IMR-90 (cell line): ENCODE data around the gene EFCAB9. TPM values are rescaled to one million over a fixed set of nuclear protein-coding genes. Genes with fewer than 3 reads are reported as not detected.

Experiments
- ATAC-seq: fragments of 200-7000 bp; cut with Tn5 transposase; 2 replicates; pipeline ENCODE4 v1.9.1; 2020; ENCODE audit warnings: low read depth, mild to moderate bottlenecking, moderate library complexity
- BruUV-seq: library from RNA; stranded (reverse); fragments of 400-500 nt; replicated peaks from 2 replicates; lab custom pipeline; 2021; lab: Mats Ljungman, UMichigan
- CTCF ChIA-PET: fragments of 300-600 bp; formaldehyde crosslinking; extraction: SDS; loops from one replicate; lab custom pipeline; 2021; ENCODE audit warnings: antibody characterized with exemption; lab: Yijun Ruan, JAX
- POLR2A ChIA-PET: fragments of 300-600 bp; sonication (Branson Sonifier 250); formaldehyde crosslinking; loops from one replicate; lab custom pipeline; 2022; ENCODE audit warnings: antibody characterized with exemption; ENCODE audit not compliant: unreplicated experiment; lab: Charles Lee
- DNase-seq: peaks from one replicate; pipeline ENCODE4 v3.0.0; 2013
- H2AFZ ChIP-seq: replicated peaks from 2 replicates; pipeline ENCODE3; 2013; ENCODE audit warnings: low read length, mild to moderate bottlenecking; ENCODE audit not compliant: poor library complexity
- H2AK5ac ChIP-seq: 2 replicates; pipeline ENCODE4 v1.6.1; 2013; ENCODE audit warnings: low read depth, low read length, inconsistent platforms
- H2AK9ac ChIP-seq: replicated peaks from 2 replicates; pipeline ENCODE3; 2013; ENCODE audit warnings: mild to moderate bottlenecking, low read depth, low read length, moderate library complexity; ENCODE audit not compliant: poor library complexity
- H2BK120ac ChIP-seq: 2 replicates; pipeline ENCODE4 v1.6.1; 2013; ENCODE audit warnings: low read depth, low read length, inconsistent platforms
- H2BK15ac ChIP-seq: 3 replicates; pipeline ENCODE4 v1.6.1; 2013; ENCODE audit warnings: low read depth, low read length, inconsistent platforms
- H2BK20ac ChIP-seq: 2 replicates; pipeline ENCODE4 v1.6.1; 2013; ENCODE audit warnings: low read depth, mild to moderate bottlenecking, inconsistent platforms, low read length, moderate library complexity
- H2BK5ac ChIP-seq: 2 replicates; pipeline ENCODE4 v1.6.1; 2013; ENCODE audit warnings: mild to moderate bottlenecking, low read depth, low read length, inconsistent platforms; ENCODE audit not compliant: poor library complexity, severe bottlenecking
- H3K14ac ChIP-seq: replicated peaks from 2 replicates; pipeline ENCODE4 v1.6.1; 2013; ENCODE audit warnings: low read depth, low read length, inconsistent platforms
- H3K18ac ChIP-seq: 2 replicates; pipeline ENCODE4 v1.6.1; 2013; ENCODE audit warnings: low read depth, low read length, control low read depth
- H3K23ac ChIP-seq: 2 replicates; pipeline ENCODE4 v1.6.1; 2013; ENCODE audit warnings: low read depth, low read length, inconsistent platforms
- H3K27ac ChIP-seq: 2 replicates; pipeline ENCODE4 v1.5.1; 2013; ENCODE audit warnings: mild to moderate bottlenecking, control low read depth, low read length; ENCODE audit not compliant: insufficient read depth
- H3K27me3 ChIP-seq: 2 replicates; pipeline ENCODE4 v1.6.1; 2013; ENCODE audit warnings: low read length; ENCODE audit not compliant: control insufficient read depth, insufficient read depth
- H3K36me3 ChIP-seq: 2 replicates; pipeline ENCODE4 v1.6.1; 2013; ENCODE audit warnings: low read length, mixed read lengths; ENCODE audit not compliant: control insufficient read depth, insufficient read depth
- H3K4ac ChIP-seq: 2 replicates; pipeline ENCODE4 v1.6.1; 2013; ENCODE audit warnings: low read depth, low read length, inconsistent platforms
- H3K4me1 ChIP-seq: 2 replicates; pipeline ENCODE4 v1.6.1; 2013; ENCODE audit warnings: low read length, mixed read lengths; ENCODE audit not compliant: control insufficient read depth, insufficient read depth
- H3K4me2 ChIP-seq: 2 replicates; pipeline ENCODE4 v1.6.1; 2013; ENCODE audit warnings: low read depth, mild to moderate bottlenecking, control low read depth, low read length, moderate library complexity
- H3K4me3 ChIP-seq: 2 replicates; pipeline ENCODE4 v1.5.1; 2013; ENCODE audit warnings: low read depth, mild to moderate bottlenecking, control low read depth, low read length, moderate library complexity; ENCODE audit not compliant: insufficient read depth
- H3K56ac ChIP-seq: 2 replicates; pipeline ENCODE4 v1.6.1; 2013; ENCODE audit warnings: low read length, inconsistent platforms; ENCODE audit not compliant: insufficient read depth; ENCODE audit errors: extremely low read depth
- H3K79me1 ChIP-seq, 2 experiments: 2 replicates each; pipeline ENCODE4 v1.6.1; 2013; ENCODE audit warnings: low read length in 2 of 2, inconsistent platforms in 1 of 2, low read depth in 1 of 2
- H3K9ac ChIP-seq: 2 replicates; pipeline ENCODE4 v1.6.1; 2013; ENCODE audit warnings: low read depth, low read length, control low read depth
- H3K9me1 ChIP-seq: 2 replicates; pipeline ENCODE4 v1.6.1; 2013; ENCODE audit warnings: low read length, inconsistent platforms; ENCODE audit not compliant: insufficient read depth
- H3K9me3 ChIP-seq: 2 replicates; pipeline ENCODE4 v1.6.1; 2013; ENCODE audit warnings: low read length; ENCODE audit not compliant: control insufficient read depth, insufficient read depth
- H4K20me1 ChIP-seq: 2 replicates; pipeline ENCODE4 v1.6.1; 2013; ENCODE audit warnings: low read length, inconsistent platforms; ENCODE audit not compliant: insufficient read depth
- H4K5ac ChIP-seq: 2 replicates; pipeline ENCODE4 v1.6.1; 2013; ENCODE audit warnings: mild to moderate bottlenecking, low read depth, low read length, control low read depth
- H4K8ac ChIP-seq, 2 experiments: 2 replicates each; pipeline ENCODE4 v1.6.1; 2013; ENCODE audit warnings: low read depth in 2 of 2, low read length in 2 of 2, control low read depth in 1 of 2, inconsistent platforms in 1 of 2
- H4K91ac ChIP-seq: 2 replicates; pipeline ENCODE4 v1.6.1; 2013; ENCODE audit warnings: low read depth, low read length, inconsistent platforms; ENCODE audit not compliant: insufficient read depth
- BHLHE40 ChIP-seq: fragments of 150-350 bp; IDR thresholded peaks from 2 replicates; pipeline ENCODE4 v1.6.1; 2016; ENCODE audit warnings: mild to moderate bottlenecking, low read depth, low read length
- CEBPB ChIP-seq: IDR thresholded peaks from 2 replicates; pipeline ENCODE4 v1.6.1; 2012; ENCODE audit warnings: low read depth, low read length, improper control_type of control experiment
- CHD1 ChIP-seq: IDR thresholded peaks from 2 replicates; pipeline ENCODE4 v1.6.1; 2012; ENCODE audit warnings: low read depth, low read length, improper control_type of control experiment
- ELK1 ChIP-seq: fragments of 150-350 bp; IDR thresholded peaks from 2 replicates; pipeline ENCODE4 v1.6.1; 2016; ENCODE audit warnings: low read depth, mild to moderate bottlenecking, low read length, moderate library complexity, borderline replicate concordance
- FOS ChIP-seq: fragments of 150-350 bp; IDR thresholded peaks from 2 replicates; pipeline ENCODE4 v1.6.1; 2016; ENCODE audit warnings: low read depth, low read length
- MAFK ChIP-seq: IDR thresholded peaks from 2 replicates; pipeline ENCODE4 v1.6.1; 2012; ENCODE audit warnings: low read depth, low read length, improper control_type of control experiment
- MAZ ChIP-seq: IDR thresholded peaks from 2 replicates; pipeline ENCODE4 v1.6.1; 2012; ENCODE audit warnings: low read depth, mild to moderate bottlenecking, low read length, improper control_type of control experiment, moderate library complexity, borderline replicate concordance
- MXI1 ChIP-seq: IDR thresholded peaks from 2 replicates; pipeline ENCODE4 v1.6.1; 2012; ENCODE audit warnings: low read depth, mild to moderate bottlenecking, low read length, moderate library complexity, borderline replicate concordance
- NFE2L2 ChIP-seq: fragments of 150-350 bp; IDR thresholded peaks from 2 replicates; pipeline ENCODE4 v1.6.1; 2016; ENCODE audit warnings: low read depth, mild to moderate bottlenecking, low read length
- POLR2A ChIP-seq: IDR thresholded peaks from 2 replicates; pipeline ENCODE4 v1.6.1; 2012; ENCODE audit warnings: mild to moderate bottlenecking, low read depth, low read length
- RAD21 ChIP-seq: IDR thresholded peaks from 2 replicates; pipeline ENCODE4 v1.6.1; 2012; ENCODE audit warnings: low read length, improper control_type of control experiment
- RFX5 ChIP-seq: IDR thresholded peaks from 2 replicates; pipeline ENCODE4 v1.8.0; 2012; ENCODE audit warnings: low read depth, mild to moderate bottlenecking, low read length, moderate library complexity
- SMC3 ChIP-seq: fragments of 150-350 bp; IDR thresholded peaks from 2 replicates; pipeline ENCODE4 v1.6.1; 2016; ENCODE audit warnings: low read depth, mild to moderate bottlenecking, antibody characterized with exemption, low read length, moderate library complexity
- USF2 ChIP-seq: fragments of 150-350 bp; IDR thresholded peaks from 2 replicates; pipeline ENCODE4 v1.6.1; 2017; ENCODE audit warnings: mild to moderate bottlenecking, antibody characterized with exemption, low read length, low read depth
- WGBS, 2 experiments: methylation state at CpG; one replicate each; pipeline versions ENCODE4 v1.1.5 to v1.1.7; 2013; ENCODE audit warnings: missing lambda C conversion rate in 2 of 2; ENCODE audit not compliant: insufficient read length in 1 of 2; ENCODE audit errors: extremely low coverage in 2 of 2; 5-methylcytosine and 5-hydroxymethylcytosine counted together
- dilution Hi-C: fragments of 300-500 bp; cut with HindIII; formaldehyde crosslinking; loops from one replicate; pipeline ENCODE4 v1.14.3; 2018; ENCODE audit warnings: low sequenced_read_pairs; ENCODE audit not compliant: unreplicated experiment
- in situ Hi-C: fragments of 300-500 bp; cut with MboI; formaldehyde crosslinking; loops from 3 replicates; pipeline ENCODE4 v1.14.3; 2019; ENCODE audit warnings: low sequenced_read_pairs, inconsistent platforms, mixed read lengths
- intact Hi-C: fragments of 100-400 bp; cut with micrococcal nuclease; formaldehyde crosslinking; loops from 2 replicates; pipeline ENCODE4 v1.10.0; 2022
- polyA plus RNA-seq, 3 experiments: library from polyadenylated mRNA; depleted of rRNA; stranded (reverse); fragments of >200 nt; gene quantifications; 2 replicates each; pipeline ENCODE4 v1.2.3, GENCODE V29; 2012; ENCODE audit warnings: low replicate concordance in 1 of 3
- total RNA-seq: library from RNA; depleted of rRNA; stranded (reverse); fragments of >200 nt; gene quantifications from 2 replicates; pipeline ENCODE4 v1.2.3, GENCODE V29; 2012

Gene EFCAB9
- total and polyA plus RNA-seq, 2 of the 4 experiments (the other 2 are of a cell fraction), result not detected

- Histone ChIP-seq H3K9me3 (no peaks in the 10 kb centered on the region), H2BK20ac (no peak overlapping the region), H3K27me3 (no peaks in the 10 kb centered on the region), H3K56ac (no peak overlapping the region), H4K20me1 (peaks cover 30% of the 10 kb centered on the region; the same call in 1 of the 2 replicates), H3K4ac (no peak overlapping the region), H2BK120ac (no peak overlapping the region), H3K18ac (no peak overlapping the region), H3K14ac (no peak overlapping the region), H3K23ac (no peak overlapping the region), H3K79me1 (peaks cover 20 to 55% of the 10 kb centered on the region in 2 experiments), H3K4me1 (peaks cover 11% of the 10 kb centered on the region), H3K36me3 (peaks cover 10% of the 10 kb centered on the region), H3K9ac (no peak overlapping the region), H2BK15ac (no peak overlapping the region), H3K4me3 (no peak overlapping the region), H2AK9ac (no peak overlapping the region), H3K4me2 (no peak overlapping the region), H4K5ac (no peak overlapping the region), H2AK5ac (no peak overlapping the region), H4K91ac (no peak overlapping the region), H3K9me1 (peaks cover 7% of the 10 kb centered on the region; the same call in 1 of the 2 replicates), H4K8ac (no peak overlapping the region), H2BK5ac (no peak overlapping the region), H3K27ac (no peak overlapping the region), H2AFZ (no peak overlapping the region)
- ATAC-seq, result peak; percentile 45; the same call in 1 of the 2 replicates
- ChIA-PET POLR2A (no interaction called here), CTCF (interaction anchor here (1.0 kb wide), 1 partner anchor 14 kb away, joined by 3 read pairs; no protein-coding TSS in a partner anchor)
- TF ChIP-seq ELK1 (no peak), MXI1 (no peak), MAFK (no peak), USF2 (no peak), CEBPB (no peak), CHD1 (no peak), SMC3 (no peak), POLR2A (no peak), FOS (no peak), RFX5 (no peak), MAZ (no peak), BHLHE40 (no peak), NFE2L2 (no peak), RAD21 (no peak)
- no TSS peak for BruUV-seq
- WGBS, 2 experiments, result 43% methylated on average over 2 of the region's 4 CpGs; no CpG with 5 or more reads in 1 of the 2 experiments
- peak; percentile 7 for DNase-seq
- in situ Hi-C loops (no loop called here), dilution Hi-C loops (no loop called here), intact Hi-C loops (loop anchor here (5.0 kb wide), 1 partner anchor 42 kb away; no protein-coding TSS in a partner anchor)
These were observed 41.3 kb downstream of the EFCAB9 start for GRCh38 chr5:172235132-172235780.
